Measurements from ENCODE around the gene SEPSECS.
"Not testable (repeated sequence)": the region's sequence is repeated elsewhere in the genome, so short reads cannot be mapped to it uniquely, and the experiment has no call there.

The SEPSECS gene

GRCh38 chr4:25083441-25083840, 76.8 kb downstream of the SEPSECS start:
- DNase-seq (ENCODE audit: low read depth, low spot score) = not testable (repeated sequence)

- peak; percentile 62 for DNase-seq (ENCODE audit: low read depth, low spot score)
These were observed 78.3 kb downstream of the SEPSECS start for GRCh38 chr4:25081866-25082471.

GRCh38 chr4:25080571-25080970, 79.7 kb downstream of the SEPSECS start:
- DNase-seq (ENCODE audit: low read depth, low spot score) = no peak

GRCh38 chr4:25078523-25078922, 81.7 kb downstream of the SEPSECS start:
- no peak for DNase-seq (ENCODE audit: low read depth, low spot score)

GRCh38 chr4:25076625-25077398, 83.4 kb downstream of the SEPSECS start:
- no peak for DNase-seq (ENCODE audit: low read depth, low spot score)

- no peak for DNase-seq (ENCODE audit: low read depth, low spot score)
These were observed 84.4 kb downstream of the SEPSECS start for GRCh38 chr4:25075851-25076250.

GRCh38 chr4:25075129-25075528, 85.1 kb downstream of the SEPSECS start:
- DNase-seq (ENCODE audit: low read depth, low spot score) = peak; percentile 41

- no peak for DNase-seq (ENCODE audit: low read depth, low spot score)
These were observed 89.7 kb downstream of the SEPSECS start for GRCh38 chr4:25070545-25070944.
